Cardiac fibroblast (primary cell): ENCODE results near the gene KIAA1328.
A peak's percentile ranks its signal among the peaks of the same experiment; 100 is the strongest.

Experiments
- DNase-seq, 2 donors: peaks; one replicate each; pipeline versions ENCODE4 v3.0.0 to v3.0.0-alpha.2; 2010; ENCODE audit warnings: low read depth in 2 of 2
- H3K4me3 ChIP-seq, 2 donors: replicated peaks in 1 of 2; 1 replicate in 1 of 2; 2 replicates in 1 of 2; pipeline ENCODE4 v1.5.1; 2011; ENCODE audit warnings: low read depth in 2 of 2, low read length in 2 of 2, mild to moderate bottlenecking in 2 of 2, moderate library complexity in 1 of 2
- CTCF ChIP-seq: IDR thresholded peaks from one replicate; pipeline ENCODE4 v1.5.1; 2011; ENCODE audit warnings: low read depth, mild to moderate bottlenecking, low read length, inconsistent platforms

Gene KIAA1328

GRCh38 chr18:36917907-36918306, 89.0 kb downstream of the KIAA1328 start:
- no peak for TF ChIP-seq CTCF

GRCh38 chr18:36929601-36930000, 100.7 kb downstream of the KIAA1328 start:
- H3K4me3 ChIP-seq = no peak overlapping the region
- no peak for TF ChIP-seq CTCF
- DNase-seq = no peak

More at GRCh38 chr18:36917907-36918306, 89.0 kb downstream of the KIAA1328 start:
- DNase-seq = no peak
- H3K4me3 ChIP-seq = no peak overlapping the region

GRCh38 chr18:36931106-36931505, 102.2 kb downstream of the KIAA1328 start:
- H3K4me3 ChIP-seq = no peak overlapping the region
- no peak for TF ChIP-seq CTCF
- DNase-seq = no peak

- no peak for DNase-seq
- no peak overlapping the region for H3K4me3 ChIP-seq
- no peak for TF ChIP-seq CTCF
Observed at GRCh38 chr18:36933552-36933951, 104.6 kb downstream of the KIAA1328 start.

GRCh38 chr18:36934884-36935283, 106.0 kb downstream of the KIAA1328 start:
- TF ChIP-seq CTCF = no peak
- peak; percentile 86 to 89 for DNase-seq
- no peak overlapping the region for H3K4me3 ChIP-seq

GRCh38 chr18:36942264-36942663, 113.3 kb downstream of the KIAA1328 start:
- DNase-seq = peak; percentile 57 to 67

More at GRCh38 chr18:36942264-36942663, 113.3 kb downstream of the KIAA1328 start:
- no peak overlapping the region for H3K4me3 ChIP-seq
- TF ChIP-seq CTCF = peak; percentile 72
